Astrocyte (in vitro differentiated cells and primary cell): ENCODE data around the gene NYNRIN. TPM values are rescaled to one million over a fixed set of nuclear protein-coding genes. Genes with fewer than 3 reads are reported as not detected.

Experiments
- DNase-seq: peaks from one replicate; pipeline ENCODE4 v3.0.0-alpha.2; 2010; ENCODE audit warnings: low read depth
- FAIRE-seq: peaks from 2 replicates; lab custom pipeline; 2011; peaks lifted over from hg19 to GRCh38; lab: Jason Lieb, UNC
- H2AFZ ChIP-seq: 2 replicates; pipeline ENCODE4 v1.6.0; 2012; ENCODE audit warnings: low read depth, low read length, inconsistent platforms
- H3K27ac ChIP-seq: 2 replicates; pipeline ENCODE4 v1.5.1; 2011; ENCODE audit warnings: low read depth, low read length, inconsistent platforms
- H3K27me3 ChIP-seq: 2 replicates; pipeline ENCODE4 v1.6.0; 2011; ENCODE audit warnings: low read length, inconsistent platforms; ENCODE audit not compliant: insufficient read depth
- H3K36me3 ChIP-seq: 2 replicates; pipeline ENCODE4 v1.5.1; 2011; ENCODE audit warnings: low read length, inconsistent platforms; ENCODE audit not compliant: insufficient read depth
- H3K4me1 ChIP-seq: 2 replicates; pipeline ENCODE4 v1.5.1; 2011; ENCODE audit warnings: low read length, inconsistent platforms; ENCODE audit not compliant: insufficient read depth
- H3K4me2 ChIP-seq: 2 replicates; pipeline ENCODE4 v1.6.0; 2012; ENCODE audit warnings: low read length, inconsistent platforms
- H3K4me3 ChIP-seq: 2 replicates; pipeline ENCODE4 v1.5.1; 2011; ENCODE audit warnings: low read depth, mild to moderate bottlenecking, low read length, inconsistent platforms; ENCODE audit not compliant: insufficient read depth
- H3K79me2 ChIP-seq: 2 replicates; pipeline ENCODE4 v1.6.0; 2012; ENCODE audit warnings: mild to moderate bottlenecking, low read length, inconsistent platforms; ENCODE audit not compliant: insufficient read depth
- H3K9ac ChIP-seq: 2 replicates; pipeline ENCODE4 v1.6.0; 2012; ENCODE audit warnings: mild to moderate bottlenecking, low read length, inconsistent platforms
- H3K9me3 ChIP-seq: 2 replicates; pipeline ENCODE4 v1.5.1; 2012; ENCODE audit warnings: low read depth, mild to moderate bottlenecking, low read length, inconsistent platforms; ENCODE audit not compliant: insufficient read depth
- H4K20me1 ChIP-seq: 2 replicates; pipeline ENCODE4 v1.6.0; 2012; ENCODE audit warnings: low read length, inconsistent platforms; ENCODE audit not compliant: insufficient read depth
- H3K27ac Mint-ChIP-seq: one replicate; pipeline ENCODE4 v1.8.0; 2021; ENCODE audit warnings: mild to moderate bottlenecking, mixed read lengths; ENCODE audit not compliant: unreplicated experiment
- H3K27me3 Mint-ChIP-seq: one replicate; pipeline ENCODE4 v1.8.0; 2021; ENCODE audit warnings: low read depth, mixed read lengths; ENCODE audit not compliant: unreplicated experiment
- H3K36me3 Mint-ChIP-seq: one replicate; pipeline ENCODE4 v1.8.0; 2021; ENCODE audit warnings: low read depth, mixed read lengths; ENCODE audit not compliant: unreplicated experiment
- H3K4me1 Mint-ChIP-seq: one replicate; pipeline ENCODE4 v1.8.0; 2021; ENCODE audit warnings: low read depth, mixed read lengths; ENCODE audit not compliant: unreplicated experiment
- H3K4me3 Mint-ChIP-seq: one replicate; pipeline ENCODE4 v1.8.0; 2021; ENCODE audit warnings: mild to moderate bottlenecking, moderate library complexity, mixed read lengths; ENCODE audit not compliant: unreplicated experiment
- H3K9me3 Mint-ChIP-seq: one replicate; pipeline ENCODE4 v1.8.0; 2021; ENCODE audit warnings: mild to moderate bottlenecking, mixed read lengths; ENCODE audit not compliant: unreplicated experiment
- EZH2 ChIP-seq: IDR thresholded peaks from 2 replicates; pipeline ENCODE4 v1.6.1; 2012; ENCODE audit warnings: mild to moderate bottlenecking, low read length, inconsistent platforms; ENCODE audit not compliant: insufficient read depth
- total RNA-seq: library from RNA; stranded (reverse); gene quantifications from 2 replicates; pipeline ENCODE4 v1.2.1, GENCODE V29; 2021
- TF ChIP-seq, protein P1 (sequence below): IDR thresholded peaks from 2 replicates; pipeline ENCODE4 v1.5.1; 2011; ENCODE audit warnings: low read depth, mild to moderate bottlenecking, inconsistent platforms, low read length, moderate library complexity; ENCODE audit not compliant: insufficient read depth

Gene NYNRIN
- total RNA-seq, 1 donor from 2014 or later = 25.4 TPM

DNA sequence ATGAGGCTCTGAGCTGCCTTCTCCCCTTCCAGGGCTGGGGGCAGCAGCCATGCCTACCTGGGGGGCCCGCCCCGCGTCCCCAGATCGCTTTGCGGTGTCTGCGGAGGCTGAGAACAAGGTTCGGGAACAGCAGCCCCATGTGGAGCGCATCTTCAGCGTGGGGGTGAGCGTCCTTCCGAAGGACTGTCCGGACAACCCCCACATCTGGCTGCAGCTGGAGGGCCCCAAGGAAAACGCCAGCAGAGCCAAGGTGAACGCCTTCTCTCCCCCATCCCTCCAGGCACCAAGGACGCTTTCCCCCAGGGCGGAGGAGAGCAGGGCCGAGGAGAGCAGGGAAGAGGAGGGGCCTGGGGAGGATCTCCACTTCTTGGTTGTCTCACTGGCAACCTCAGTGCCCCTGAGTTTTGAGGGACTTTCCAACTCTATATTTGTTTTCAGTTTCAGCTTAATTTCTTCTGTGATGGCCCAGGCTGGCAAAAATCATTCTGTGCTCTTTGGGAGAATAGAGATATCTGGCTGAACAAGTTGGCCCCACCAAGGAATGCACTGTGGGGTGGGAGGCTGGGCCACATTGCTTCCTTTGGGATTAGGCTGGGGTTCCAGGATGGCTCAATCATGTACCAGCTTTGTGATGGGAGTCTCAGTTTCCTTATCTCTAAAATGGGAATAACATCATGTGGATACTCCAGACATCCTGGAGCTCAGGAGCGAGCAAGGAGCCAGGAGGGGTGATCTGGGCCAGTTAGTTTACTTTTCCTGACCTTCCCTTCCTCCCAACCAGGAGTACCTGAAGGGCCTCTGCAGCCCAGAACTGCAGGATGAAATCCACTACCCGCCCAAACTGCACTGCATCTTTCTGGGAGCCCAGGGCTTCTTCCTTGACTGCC lies 32.1 kb downstream of the NYNRIN start:
- DNase-seq = no peak

DNA sequence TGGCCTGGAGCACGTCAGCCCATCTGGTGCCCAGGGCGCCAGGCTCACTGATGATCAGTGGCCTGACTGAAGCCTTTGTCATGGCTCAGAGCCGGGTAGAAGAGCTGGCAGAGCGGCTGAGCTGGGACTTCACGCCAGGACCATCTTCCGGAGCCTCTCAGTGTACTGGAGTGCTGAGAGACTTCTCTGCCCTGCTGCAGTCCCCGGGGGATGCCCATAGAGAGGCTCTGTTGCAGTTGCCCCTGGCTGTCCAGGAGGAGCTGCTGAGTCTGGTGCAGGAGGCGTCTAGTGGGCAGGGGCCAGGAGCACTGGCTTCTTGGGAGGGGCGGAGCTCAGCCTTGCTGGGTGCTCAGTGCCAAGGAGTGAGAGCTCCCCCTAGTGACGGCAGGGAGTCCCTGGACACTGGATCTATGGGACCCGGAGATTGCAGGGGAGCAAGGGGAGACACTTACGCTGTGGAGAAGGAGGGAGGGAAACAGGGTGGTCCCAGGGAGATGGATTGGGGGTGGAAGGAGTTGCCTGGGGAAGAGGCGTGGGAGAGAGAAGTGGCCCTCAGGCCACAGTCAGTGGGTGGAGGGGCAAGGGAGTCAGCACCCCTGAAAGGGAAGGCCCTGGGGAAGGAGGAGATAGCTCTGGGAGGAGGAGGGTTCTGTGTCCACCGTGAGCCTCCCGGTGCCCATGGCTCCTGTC lies 32.9 kb downstream of the NYNRIN start:
- H3K4me3 Mint-ChIP-seq = peak overlapping the region; percentile 89

More for the DNA sequence above, 32.1 kb downstream of the NYNRIN start:
- Histone ChIP-seq H3K27ac (peak overlapping the region; percentile 92), H3K27me3 (no peaks in the 10 kb centered on the region), H3K4me2 (peak overlapping the region; percentile 96), H3K9me3 (no peaks in the 10 kb centered on the region), H3K36me3 (peaks cover 18% of the 10 kb centered on the region), H3K4me3 (peak overlapping the region; percentile 83), H4K20me1 (peaks cover 44% of the 10 kb centered on the region), H3K79me2 (peaks cover 31% of the 10 kb centered on the region), H3K9ac (peak overlapping the region; percentile 96), H2AFZ (peak overlapping the region; percentile 20), H3K4me1 (peaks cover 30% of the 10 kb centered on the region)
- H3K9me3 Mint-ChIP-seq = no peaks in the 10 kb centered on the region
- no peaks in the 10 kb centered on the region for H3K36me3 Mint-ChIP-seq
- H3K27me3 Mint-ChIP-seq = peaks cover 2% of the 10 kb centered on the region
- FAIRE-seq = no peak
- peak overlapping the region; percentile 89 for H3K4me3 Mint-ChIP-seq
- TF ChIP-seq EZH2 = no peak
- TF ChIP-seq, protein P1, sequence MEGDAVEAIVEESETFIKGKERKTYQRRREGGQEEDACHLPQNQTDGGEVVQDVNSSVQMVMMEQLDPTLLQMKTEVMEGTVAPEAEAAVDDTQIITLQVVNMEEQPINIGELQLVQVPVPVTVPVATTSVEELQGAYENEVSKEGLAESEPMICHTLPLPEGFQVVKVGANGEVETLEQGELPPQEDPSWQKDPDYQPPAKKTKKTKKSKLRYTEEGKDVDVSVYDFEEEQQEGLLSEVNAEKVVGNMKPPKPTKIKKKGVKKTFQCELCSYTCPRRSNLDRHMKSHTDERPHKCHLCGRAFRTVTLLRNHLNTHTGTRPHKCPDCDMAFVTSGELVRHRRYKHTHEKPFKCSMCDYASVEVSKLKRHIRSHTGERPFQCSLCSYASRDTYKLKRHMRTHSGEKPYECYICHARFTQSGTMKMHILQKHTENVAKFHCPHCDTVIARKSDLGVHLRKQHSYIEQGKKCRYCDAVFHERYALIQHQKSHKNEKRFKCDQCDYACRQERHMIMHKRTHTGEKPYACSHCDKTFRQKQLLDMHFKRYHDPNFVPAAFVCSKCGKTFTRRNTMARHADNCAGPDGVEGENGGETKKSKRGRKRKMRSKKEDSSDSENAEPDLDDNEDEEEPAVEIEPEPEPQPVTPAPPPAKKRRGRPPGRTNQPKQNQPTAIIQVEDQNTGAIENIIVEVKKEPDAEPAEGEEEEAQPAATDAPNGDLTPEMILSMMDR = no peak
- peaks cover 20% of the 10 kb centered on the region for H3K4me1 Mint-ChIP-seq
- H3K27ac Mint-ChIP-seq = peak overlapping the region; percentile 78

More for the DNA sequence above, 32.9 kb downstream of the NYNRIN start:
- Mint-ChIP-seq H3K4me1 (peaks cover 15% of the 10 kb centered on the region), H3K27ac (peak overlapping the region; percentile 68), H3K9me3 (no peaks in the 10 kb centered on the region), H3K27me3 (peaks cover 2% of the 10 kb centered on the region), H3K36me3 (no peaks in the 10 kb centered on the region)
- H3K27ac ChIP-seq = peak overlapping the region; percentile 21
- H3K4me3 ChIP-seq = peak overlapping the region; percentile 83
- H3K9ac ChIP-seq = peak overlapping the region; percentile 96
- no peak for FAIRE-seq
- H2AFZ ChIP-seq = no peak overlapping the region
- H4K20me1 ChIP-seq = peaks cover 51% of the 10 kb centered on the region
- peak; percentile 75 for DNase-seq
- H3K9me3 ChIP-seq = no peaks in the 10 kb centered on the region
- H3K79me2 ChIP-seq = peaks cover 31% of the 10 kb centered on the region
- no peak for TF ChIP-seq EZH2
- TF ChIP-seq, protein P1 = peak; percentile 89
- peak overlapping the region; percentile 96 for H3K4me2 ChIP-seq
- peaks cover 18% of the 10 kb centered on the region for H3K36me3 ChIP-seq
- peaks cover 28% of the 10 kb centered on the region for H3K4me1 ChIP-seq
- no peaks in the 10 kb centered on the region for H3K27me3 ChIP-seq
